IPS-15b (cell line): ENCODE measurements around the gene GRIK1.

Experiments
- H3K27me3 ChIP-seq: one replicate; pipeline ENCODE4 v1.6.1; 2013; ENCODE audit warnings: low read length; ENCODE audit not compliant: control insufficient read depth, insufficient read depth
- H3K36me3 ChIP-seq: one replicate; pipeline ENCODE4 v1.6.1; 2013; ENCODE audit warnings: low read length; ENCODE audit not compliant: control insufficient read depth, insufficient read depth
- H3K4me1 ChIP-seq: one replicate; pipeline ENCODE4 v1.6.1; 2013; ENCODE audit warnings: mild to moderate bottlenecking, low read length; ENCODE audit not compliant: control insufficient read depth, insufficient read depth
- H3K4me3 ChIP-seq: one replicate; pipeline ENCODE4 v1.5.1; 2013; ENCODE audit warnings: low read depth, low read length
- H3K9ac ChIP-seq: one replicate; pipeline ENCODE4 v1.6.1; 2013; ENCODE audit warnings: low read depth, mild to moderate bottlenecking, low read length
- H3K9me3 ChIP-seq: one replicate; pipeline ENCODE4 v1.6.1; 2013; ENCODE audit warnings: mild to moderate bottlenecking, low read length; ENCODE audit not compliant: control insufficient read depth, insufficient read depth

Gene GRIK1

DNA sequence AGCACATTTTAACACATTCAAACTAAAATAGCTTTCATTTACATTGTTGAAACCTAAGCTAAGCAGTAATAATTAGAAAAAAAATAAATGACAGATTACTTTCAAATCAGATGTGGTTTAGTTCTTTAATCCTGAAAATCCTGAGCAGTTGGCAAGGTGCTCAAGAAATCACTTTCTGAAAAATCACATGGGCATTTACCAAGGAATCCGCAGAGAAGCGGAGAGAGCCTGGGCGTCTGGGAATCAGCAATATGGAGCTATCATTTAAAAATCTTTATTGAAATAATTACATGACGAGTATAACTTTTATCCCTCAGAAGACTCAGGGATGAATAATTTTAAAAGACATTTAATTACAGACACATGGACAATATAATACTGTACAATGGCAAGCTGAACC is 30.2 kb downstream of the GRIK1 start:
- H3K9ac ChIP-seq: no peak overlapping the region
- no peak overlapping the region for H3K4me3 ChIP-seq
- H3K27me3 ChIP-seq: no peaks in the 10 kb centered on the region
- no peaks in the 10 kb centered on the region for H3K4me1 ChIP-seq
- no peaks in the 10 kb centered on the region for H3K9me3 ChIP-seq
- H3K36me3 ChIP-seq: no peaks in the 10 kb centered on the region

DNA sequence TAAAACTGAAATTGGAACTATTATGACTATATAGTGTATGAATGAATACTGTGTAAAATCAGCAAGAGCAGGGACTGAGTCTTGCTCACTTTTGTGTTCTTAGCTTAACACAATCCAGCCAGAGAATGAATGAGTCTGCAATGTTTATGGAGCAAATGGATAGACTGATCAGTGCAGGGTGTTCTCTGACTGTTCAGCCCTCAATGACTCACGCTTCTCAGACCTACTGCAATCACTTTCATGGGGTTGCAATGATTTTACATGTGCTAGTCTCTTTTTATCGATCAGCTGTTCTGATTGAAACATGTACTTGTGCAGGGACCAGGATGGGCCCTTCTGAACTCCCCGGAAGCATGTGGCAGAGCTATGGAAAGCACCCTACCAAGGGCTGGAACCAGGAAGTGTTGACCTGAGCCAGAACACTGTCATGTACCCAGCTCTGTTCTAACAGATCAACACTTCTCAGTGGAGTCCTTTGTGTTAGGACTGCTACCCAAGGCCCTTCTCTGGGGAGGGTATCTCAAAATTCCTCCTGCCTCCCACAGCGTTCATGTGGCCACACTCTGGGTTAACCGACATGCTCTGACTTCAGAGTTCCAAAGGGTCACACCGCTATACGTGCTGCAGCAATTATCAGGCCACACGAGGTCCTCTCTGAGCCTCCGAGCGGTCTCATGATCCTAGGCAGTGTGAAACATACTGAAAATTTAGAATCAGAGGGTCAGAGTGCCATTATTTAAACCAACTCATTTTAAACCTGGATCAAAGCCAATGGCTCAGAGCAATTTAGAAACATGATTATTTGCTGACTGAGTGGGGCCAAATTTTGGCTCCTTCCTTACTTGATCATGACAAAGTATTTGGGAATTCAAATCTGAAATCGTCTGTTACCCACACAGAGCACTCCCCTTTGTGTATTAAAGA is 35.2 kb downstream of the GRIK1 start:
- Histone ChIP-seq H3K9me3 (no peaks in the 10 kb centered on the region), H3K27me3 (no peaks in the 10 kb centered on the region), H3K36me3 (no peaks in the 10 kb centered on the region), H3K4me1 (no peaks in the 10 kb centered on the region), H3K4me3 (no peak overlapping the region), H3K9ac (no peak overlapping the region)

DNA sequence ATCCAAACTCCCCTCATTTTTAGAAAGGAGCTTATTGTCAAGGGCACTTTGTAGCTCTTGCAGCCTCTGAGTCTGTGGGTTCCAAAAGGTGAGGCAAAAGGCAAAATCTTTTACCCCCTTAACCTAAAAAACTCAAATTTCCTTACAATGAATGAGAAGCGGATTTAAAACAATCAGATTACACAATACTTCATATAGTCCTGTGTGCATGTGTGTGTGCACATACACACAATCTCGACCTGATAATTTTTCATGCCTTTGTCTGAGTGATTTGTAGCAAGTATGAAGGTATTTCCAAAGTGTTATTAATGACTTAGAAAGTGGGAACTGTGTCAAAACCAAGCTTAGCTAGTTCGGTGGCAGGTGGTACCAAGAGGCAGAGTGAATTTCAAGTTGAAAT is 42.9 kb downstream of the GRIK1 start:
- H3K9me3 ChIP-seq: no peaks in the 10 kb centered on the region
- no peak overlapping the region for H3K4me3 ChIP-seq
- H3K27me3 ChIP-seq: no peaks in the 10 kb centered on the region
- H3K9ac ChIP-seq: no peak overlapping the region
- H3K4me1 ChIP-seq: no peaks in the 10 kb centered on the region
- H3K36me3 ChIP-seq: no peaks in the 10 kb centered on the region

DNA sequence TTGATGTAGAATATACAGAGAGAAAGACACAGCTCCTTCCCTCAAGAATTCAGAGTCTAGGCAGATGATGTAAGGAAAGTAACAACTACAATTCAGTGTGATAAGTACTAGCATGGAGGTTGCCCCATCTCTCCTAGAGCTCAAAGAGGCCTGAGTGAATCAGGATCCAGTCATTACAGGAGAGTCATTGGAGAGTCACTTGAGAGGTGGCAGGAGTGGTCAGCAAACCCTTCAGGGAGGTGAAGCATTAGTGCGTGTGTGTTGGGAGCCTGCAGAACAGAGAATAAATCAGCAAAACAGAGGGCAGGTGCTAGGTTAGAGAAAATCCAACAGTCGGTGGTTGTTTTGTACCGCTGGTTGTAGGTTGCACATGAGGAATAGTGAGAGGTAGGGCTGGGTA is 46.1 kb downstream of the GRIK1 start:
- Histone ChIP-seq H3K4me1 (no peaks in the 10 kb centered on the region), H3K9me3 (no peaks in the 10 kb centered on the region), H3K4me3 (no peak overlapping the region), H3K27me3 (no peaks in the 10 kb centered on the region), H3K9ac (no peak overlapping the region), H3K36me3 (no peaks in the 10 kb centered on the region)

DNA sequence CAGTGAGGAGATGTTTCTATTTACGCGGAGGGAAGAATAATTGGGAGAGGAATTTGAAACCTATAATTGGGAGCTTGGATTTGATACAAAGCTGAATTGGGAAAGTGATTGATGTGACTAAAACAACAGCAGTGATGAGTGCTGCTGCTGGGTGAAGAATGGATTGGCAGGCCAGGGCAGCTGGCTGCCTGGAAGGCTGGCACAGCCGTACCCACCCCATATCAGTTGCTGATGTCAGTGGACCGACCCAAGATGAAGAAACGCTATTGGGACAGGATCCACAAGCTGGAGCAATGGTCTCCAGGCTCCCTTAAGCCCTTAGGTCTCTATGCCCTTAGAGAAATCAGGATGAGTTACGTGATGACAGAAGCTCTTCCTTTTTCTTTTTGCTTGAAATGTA is 47.4 kb downstream of the GRIK1 start:
- Histone ChIP-seq H3K36me3 (no peaks in the 10 kb centered on the region), H3K27me3 (no peaks in the 10 kb centered on the region), H3K9me3 (no peaks in the 10 kb centered on the region), H3K9ac (no peak overlapping the region), H3K4me3 (no peak overlapping the region), H3K4me1 (no peaks in the 10 kb centered on the region)

DNA sequence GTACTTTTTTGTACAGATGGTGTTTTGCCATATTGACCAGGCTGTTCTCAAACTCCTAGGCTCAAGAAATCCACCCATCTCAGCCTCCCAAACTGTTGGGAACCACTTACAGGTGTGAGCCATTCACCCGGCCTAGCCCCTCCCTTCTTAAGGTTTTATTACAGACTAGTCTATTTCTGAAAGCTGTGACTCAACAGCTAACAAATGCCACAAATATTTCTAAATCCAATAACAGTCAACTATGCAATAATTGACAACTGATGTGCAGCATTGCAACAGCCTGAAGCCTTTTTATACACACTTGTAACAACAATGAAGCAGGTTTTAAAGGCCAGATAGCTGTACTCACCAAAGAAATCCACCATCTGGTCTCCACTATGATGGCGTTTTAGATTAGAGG is 51.4 kb downstream of the GRIK1 start:
- H3K4me1 ChIP-seq: no peaks in the 10 kb centered on the region
- H3K4me3 ChIP-seq: no peak overlapping the region
- no peaks in the 10 kb centered on the region for H3K27me3 ChIP-seq
- no peaks in the 10 kb centered on the region for H3K36me3 ChIP-seq
- H3K9me3 ChIP-seq: no peaks in the 10 kb centered on the region
- H3K9ac ChIP-seq: no peak overlapping the region

DNA sequence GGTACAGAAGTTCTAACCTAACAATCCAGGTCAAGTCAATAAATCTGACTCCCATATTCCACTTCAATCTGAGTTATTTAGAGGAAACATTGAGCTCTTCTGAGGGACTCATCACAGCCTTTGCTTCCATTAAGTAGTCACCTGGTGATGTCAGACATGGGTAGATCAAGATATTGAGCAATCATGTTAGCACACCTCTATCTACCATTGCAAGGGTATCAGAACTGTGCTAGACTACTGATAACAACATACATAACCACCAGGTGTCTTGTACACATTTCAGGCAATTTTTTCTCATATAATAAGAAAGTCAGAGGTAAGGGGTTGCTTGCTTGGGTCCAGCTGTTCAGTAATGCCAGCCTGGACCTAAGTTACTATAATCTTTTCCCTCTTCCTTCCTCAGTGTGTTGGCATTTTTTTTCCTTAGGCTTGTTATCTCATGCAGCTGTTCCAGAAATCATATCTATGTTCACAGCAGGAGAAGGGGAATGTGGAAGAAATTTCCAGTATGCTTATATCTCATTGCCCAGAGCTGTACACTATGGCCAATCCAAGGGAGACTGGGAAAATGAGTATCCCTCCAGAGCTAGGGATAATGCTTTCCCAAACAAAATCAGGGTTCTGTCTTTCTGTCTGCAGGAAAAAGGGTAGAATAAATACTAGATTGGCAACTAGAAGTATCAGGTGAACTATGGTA is 52.3 kb downstream of the GRIK1 start:
- no peak overlapping the region for H3K9ac ChIP-seq
- H3K9me3 ChIP-seq: no peaks in the 10 kb centered on the region
- no peaks in the 10 kb centered on the region for H3K36me3 ChIP-seq
- no peak overlapping the region for H3K4me3 ChIP-seq
- no peaks in the 10 kb centered on the region for H3K27me3 ChIP-seq
- no peaks in the 10 kb centered on the region for H3K4me1 ChIP-seq

DNA sequence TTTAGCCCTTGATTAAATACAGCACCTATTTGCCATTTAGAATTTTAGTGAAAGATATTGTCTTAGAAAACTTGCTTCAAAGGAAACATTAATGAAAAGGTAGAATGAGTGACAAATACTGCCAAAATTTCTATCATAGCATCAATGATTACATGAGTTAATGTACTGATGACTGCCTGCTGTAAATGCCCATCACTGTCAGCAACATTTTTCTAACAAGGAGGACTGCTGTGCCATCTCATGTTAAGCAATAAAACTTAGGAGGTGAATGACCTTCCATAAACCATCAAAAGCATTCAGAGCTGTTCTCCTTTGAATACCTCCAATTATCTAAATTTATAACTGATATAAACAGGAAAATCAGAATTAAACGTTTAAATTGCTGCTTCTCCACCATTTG is 54.3 kb downstream of the GRIK1 start:
- Histone ChIP-seq H3K36me3 (no peaks in the 10 kb centered on the region), H3K4me3 (no peak overlapping the region), H3K27me3 (no peaks in the 10 kb centered on the region), H3K9me3 (no peaks in the 10 kb centered on the region), H3K4me1 (no peaks in the 10 kb centered on the region), H3K9ac (no peak overlapping the region)

DNA sequence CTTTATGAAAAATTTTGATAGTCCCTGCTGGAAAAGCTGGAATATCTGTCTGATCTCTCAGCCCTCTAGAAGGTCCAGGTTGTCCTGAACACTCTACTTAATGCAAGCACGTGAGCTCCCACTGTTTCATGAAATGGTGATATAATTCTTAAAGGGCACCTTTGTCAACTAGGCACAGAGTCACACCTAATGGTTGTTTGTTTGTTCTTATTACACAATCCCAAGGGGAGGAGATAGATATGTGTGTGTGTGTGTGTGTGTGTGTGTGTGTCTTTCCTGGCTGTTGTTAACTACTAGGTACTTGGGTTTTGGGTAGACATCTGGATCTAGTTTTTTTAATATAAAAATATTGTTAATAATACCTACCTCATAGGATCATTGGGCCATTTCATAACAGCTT is 63.9 kb downstream of the GRIK1 start:
- Histone ChIP-seq H3K27me3 (no peaks in the 10 kb centered on the region), H3K4me3 (no peak overlapping the region), H3K36me3 (no peaks in the 10 kb centered on the region)

DNA sequence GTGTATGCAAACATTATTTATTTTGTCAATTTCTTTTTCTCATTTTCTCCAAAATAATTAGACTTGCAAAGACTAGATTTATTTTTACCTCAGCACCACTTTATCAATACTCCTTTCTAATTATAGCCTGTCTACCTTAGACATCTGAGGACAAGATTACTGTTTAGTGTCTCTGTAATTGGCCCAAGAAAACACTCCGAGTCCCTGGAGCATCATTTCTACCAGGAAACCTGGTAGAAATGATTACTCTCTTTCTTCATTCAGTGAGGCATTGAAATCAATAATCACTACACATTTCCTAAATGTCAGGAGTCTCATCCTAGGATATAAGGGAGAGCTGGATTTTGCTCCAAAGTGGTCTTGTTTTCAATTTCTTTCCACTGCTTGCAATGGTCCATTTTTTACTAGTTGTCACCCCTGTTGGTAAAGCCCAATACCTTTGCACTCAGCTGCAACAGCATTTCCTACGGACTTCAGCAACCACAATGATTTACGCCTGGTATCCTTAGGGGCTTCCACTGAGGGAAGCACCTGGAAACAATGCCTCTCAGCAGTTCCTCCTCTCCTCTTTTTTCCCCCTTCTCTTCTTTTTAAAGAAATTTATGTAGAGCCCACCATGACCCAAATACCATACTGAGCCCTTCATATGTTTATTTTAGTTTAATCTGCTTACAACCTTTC is 64.6 kb downstream of the GRIK1 start:
- H3K9me3 ChIP-seq: no peaks in the 10 kb centered on the region
- H3K27me3 ChIP-seq: no peaks in the 10 kb centered on the region
- no peak overlapping the region for H3K4me3 ChIP-seq
- no peaks in the 10 kb centered on the region for H3K36me3 ChIP-seq
- no peak overlapping the region for H3K9ac ChIP-seq
- H3K4me1 ChIP-seq: peaks cover 4% of the 10 kb centered on the region

More for the DNA sequence above, 63.9 kb downstream of the GRIK1 start:
- peaks cover 4% of the 10 kb centered on the region for H3K4me1 ChIP-seq
- no peak overlapping the region for H3K9ac ChIP-seq
- H3K9me3 ChIP-seq: no peaks in the 10 kb centered on the region

DNA sequence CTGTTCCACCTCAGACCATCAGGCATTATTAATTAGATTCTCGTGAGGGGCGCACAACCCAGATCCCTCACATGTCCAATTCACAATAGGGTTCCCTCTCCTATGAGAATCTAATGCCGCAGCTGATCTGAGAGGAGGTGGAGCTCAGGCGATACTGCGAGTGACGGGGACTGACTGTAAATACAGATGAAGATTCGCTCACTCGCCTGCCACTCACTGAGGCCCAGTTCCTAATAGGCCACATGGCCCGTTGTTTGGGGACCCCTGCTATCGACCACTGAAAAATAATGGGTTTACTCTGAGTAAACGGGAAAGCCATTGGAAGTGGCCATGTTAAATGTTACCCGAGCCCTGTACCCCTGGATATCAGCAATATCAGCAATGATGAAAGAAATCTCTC is 65.9 kb downstream of the GRIK1 start:
- Histone ChIP-seq H3K36me3 (no peaks in the 10 kb centered on the region), H3K27me3 (no peaks in the 10 kb centered on the region), H3K9ac (no peak overlapping the region), H3K4me3 (no peak overlapping the region), H3K4me1 (peaks cover 4% of the 10 kb centered on the region), H3K9me3 (no peaks in the 10 kb centered on the region)
